AG09319 (cell line): ENCODE measurements around the gene NGFR.
"Not testable (repeated sequence)": the region's sequence is repeated elsewhere in the genome, so short reads cannot be mapped to it uniquely, and the experiment has no call there.

Experiments
- DNase-seq: peaks from one replicate; pipeline ENCODE4 v3.0.0-alpha.2; 2010; ENCODE audit warnings: low read depth; ENCODE audit errors: extremely low read depth
- CTCF ChIP-seq: IDR thresholded peaks from 2 replicates; pipeline ENCODE4 v1.5.1; 2011; ENCODE audit warnings: low read depth, mild to moderate bottlenecking, inconsistent platforms, low read length, moderate library complexity

NGFR gene

GRCh38 chr17:49498029-49498615, 3.0 kb downstream of the NGFR start:
- TF ChIP-seq CTCF, result no peak
- no peak for DNase-seq

- TF ChIP-seq CTCF, result no peak
- DNase-seq, result no peak
Observed at GRCh38 chr17:49501496-49501895, 6.4 kb downstream of the NGFR start.

GRCh38 chr17:49502254-49502653, 7.2 kb downstream of the NGFR start:
- no peak for TF ChIP-seq CTCF
- DNase-seq, result no peak

- not testable (repeated sequence) for DNase-seq
Observed at GRCh38 chr17:49502680-49503079, 7.6 kb downstream of the NGFR start.

- TF ChIP-seq CTCF, result no peak
- no peak for DNase-seq
Observed at GRCh38 chr17:49504369-49504768, 9.3 kb downstream of the NGFR start.

- no peak for TF ChIP-seq CTCF
- no peak for DNase-seq
Observed at GRCh38 chr17:49505854-49506253, 10.8 kb downstream of the NGFR start.

GRCh38 chr17:49506282-49506681, 11.2 kb downstream of the NGFR start:
- TF ChIP-seq CTCF, result no peak
- DNase-seq, result no peak
